K562 (cell line): Measurements from ENCODE around the gene ENTPD3. TPM values are rescaled to one million over a fixed set of nuclear protein-coding genes. Genes with fewer than 3 reads are reported as not detected.

ENCODE experiments used
- CTBP1 ChIP-seq: fragments of 450-650 bp; IDR thresholded peaks from 2 replicates; pipeline ENCODE4 v1.6.1; 2016; ENCODE audit warnings: borderline replicate concordance
- ELF2 ChIP-seq: fragments of 250-450 bp; sonication (Bioruptor Pico); IDR thresholded peaks from 2 replicates; pipeline ENCODE4 v1.5.0; 2021; ENCODE audit warnings: mild to moderate bottlenecking
- FOSL1 ChIP-seq: fragments of 200-800 bp; sonication (Bioruptor generic); conservative IDR thresholded peaks from 2 replicates; pipeline ENCODE4 v1.6.1; 2016; ENCODE audit warnings: missing genetic modification characterization, missing compliant biosample characterization
- KDM1A ChIP-seq, 2 experiments: fragments of 450-650 bp; IDR thresholded peaks; 2 replicates each; pipeline ENCODE4 v1.6.1; 2016; ENCODE audit warnings: mild to moderate bottlenecking in 2 of 2
- MAFG ChIP-seq: fragments of 450-650 bp; conservative IDR thresholded peaks from 2 replicates; pipeline ENCODE4 v1.6.1; 2016; ENCODE audit warnings: missing genetic modification characterization, missing compliant biosample characterization
- NFIC ChIP-seq: fragments of 450-650 bp; IDR thresholded peaks from 2 replicates; pipeline ENCODE4 v1.6.1; 2017; ENCODE audit warnings: mild to moderate bottlenecking, inconsistent platforms
- NR2C1 ChIP-seq, 2 experiments: fragments of 450-650 bp; IDR thresholded peaks; 2 replicates each; pipeline ENCODE4 v1.6.1; 2017; ENCODE audit warnings: mild to moderate bottlenecking in 2 of 2, antibody characterized with exemption in 1 of 2, inconsistent platforms in 1 of 2, missing compliant biosample characterization in 1 of 2, missing genetic modification characterization in 1 of 2
- NRF1 ChIP-seq, 2 experiments: fragments of 450-650 bp; IDR thresholded peaks in 1 of 2; conservative IDR thresholded peaks in 1 of 2; 2 replicates each; pipeline ENCODE4 v1.6.1; 2014; ENCODE audit warnings: mild to moderate bottlenecking in 2 of 2
- POLR2G ChIP-seq: fragments of 200-400 bp; formaldehyde crosslinking; IDR thresholded peaks from 2 replicates; pipeline ENCODE4 v1.6.1; 2017; ENCODE audit warnings: low read depth, mild to moderate bottlenecking, antibody characterized with exemption, low read length, moderate library complexity
- SPI1 ChIP-seq: IDR thresholded peaks from 2 replicates; pipeline ENCODE4 v1.6.1; 2011; ENCODE audit warnings: low read depth, low read length, control low read depth, borderline replicate concordance
- SRSF3 ChIP-seq: fragments of 200-400 bp; formaldehyde crosslinking; IDR thresholded peaks from 2 replicates; pipeline ENCODE4 v1.6.1; 2016; ENCODE audit warnings: mild to moderate bottlenecking, low read length, moderate library complexity; ENCODE audit not compliant: insufficient read depth
- UBTF ChIP-seq, 2 experiments: IDR thresholded peaks; 2 replicates each; pipeline ENCODE4 v1.6.1; 2012; ENCODE audit warnings: improper control_type of control experiment in 2 of 2, low read depth in 2 of 2, low read length in 2 of 2, borderline replicate concordance in 1 of 2
- ZC3H11A ChIP-seq: IDR thresholded peaks from 2 replicates; pipeline ENCODE4 v1.6.1; 2012; ENCODE audit warnings: low read depth, low read length, improper control_type of control experiment
- polyA plus RNA-seq, 8 experiments: library from polyadenylated mRNA; depleted of rRNA in 4 of 8; stranded (reverse) in 5 of 8; unstranded in 3 of 8; fragments of >200 nt; fragmentation: Nextera tagmentation in 2 of 8; fragmentation: Illumina TruSeq in 1 of 8; extraction: Ambion mirVana in 2 of 8; extraction: Trizol in 1 of 8; gene quantifications; 2 replicates each; pipeline versions ENCODE4 v1.2.1 to v1.2.3, GENCODE V29; 2011 to 2014; ENCODE audit warnings: inconsistent platforms in 1 of 8, missing spikeins in 1 of 8
- total RNA-seq, 7 experiments: library from RNA; depleted of rRNA in 6 of 7; stranded (reverse); fragments of >200 nt in 6 of 7; fragmentation: Illumina TruSeq in 2 of 7; extraction: Trizol in 2 of 7; gene quantifications; 2 replicates each; pipeline versions ENCODE4 v1.2.1 to v1.2.3, GENCODE V29; 2011 to 2021; ENCODE audit warnings: low replicate concordance in 1 of 7
- TF ChIP-seq, protein P1 (sequence below): fragments of 450-650 bp; IDR thresholded peaks from 2 replicates; pipeline ENCODE4 v1.6.1; 2016; ENCODE audit warnings: borderline replicate concordance
- TF ChIP-seq, protein P2 (sequence below): fragments of 450-650 bp; IDR thresholded peaks from 2 replicates; pipeline ENCODE4 v1.6.1; 2017; ENCODE audit warnings: antibody characterized with exemption, mild to moderate bottlenecking
- TF ChIP-seq, protein P3 (sequence below): sonication (generic); formaldehyde crosslinking; IDR thresholded peaks from 2 replicates; pipeline ENCODE4 v1.8.0; 2022; ENCODE audit warnings: mild to moderate bottlenecking, missing genetic modification reagents

The ENTPD3 gene
- total and polyA plus RNA-seq, 9 of the 15 experiments (the other 6 are each of a cell fraction or from before 2014, with no cell fraction given): 0.23 to 2.1 (median 0.58) TPM

- TF ChIP-seq, protein P1, sequence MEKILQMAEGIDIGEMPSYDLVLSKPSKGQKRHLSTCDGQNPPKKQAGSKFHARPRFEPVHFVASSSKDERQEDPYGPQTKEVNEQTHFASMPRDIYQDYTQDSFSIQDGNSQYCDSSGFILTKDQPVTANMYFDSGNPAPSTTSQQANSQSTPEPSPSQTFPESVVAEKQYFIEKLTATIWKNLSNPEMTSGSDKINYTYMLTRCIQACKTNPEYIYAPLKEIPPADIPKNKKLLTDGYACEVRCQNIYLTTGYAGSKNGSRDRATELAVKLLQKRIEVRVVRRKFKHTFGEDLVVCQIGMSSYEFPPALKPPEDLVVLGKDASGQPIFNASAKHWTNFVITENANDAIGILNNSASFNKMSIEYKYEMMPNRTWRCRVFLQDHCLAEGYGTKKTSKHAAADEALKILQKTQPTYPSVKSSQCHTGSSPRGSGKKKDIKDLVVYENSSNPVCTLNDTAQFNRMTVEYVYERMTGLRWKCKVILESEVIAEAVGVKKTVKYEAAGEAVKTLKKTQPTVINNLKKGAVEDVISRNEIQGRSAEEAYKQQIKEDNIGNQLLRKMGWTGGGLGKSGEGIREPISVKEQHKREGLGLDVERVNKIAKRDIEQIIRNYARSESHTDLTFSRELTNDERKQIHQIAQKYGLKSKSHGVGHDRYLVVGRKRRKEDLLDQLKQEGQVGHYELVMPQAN: peak; percentile 54; the same call in 1 of the 2 replicates
- TF ChIP-seq POLR2G (peak; percentile 92), SRSF3 (no peak), KDM1A (IDR thresholded peaks at IDR 0.05) (no peak), NFIC (peak; percentile 29; the same call in 1 of the 2 replicates), MAFG (tag) (no peak), UBTF (IDR thresholded peaks at IDR 0.05; ENCODE audit: borderline replicate concordance in 1 of 2, low read depth in 2 of 2, low read length in 2 of 2) (peak in 1 of 2 experiments; percentile 54; a peak in 2 of 4 replicates), SPI1 (0 out of 2 replicates have a peak, but pooled peaks have one; percentile 2), ELF2 (CRISPR knock-in tag) (peak; percentile 88), NR2C1 (IDR thresholded peaks at IDR 0.05) (peak; percentile 76), NR2C1 (tag; IDR thresholded peaks at IDR 0.05) (peak; percentile 82), FOSL1 (tag) (0 out of 2 replicates have a peak, but pooled peaks have one; percentile 27), CTBP1 (peak; percentile 55; the same call in 1 of the 2 replicates), ZC3H11A (peak; percentile 49; the same call in 1 of the 2 replicates), NRF1 (conservative IDR thresholded peaks at IDR 0.05 in 1 of 2, IDR thresholded peaks at IDR 0.05 in 1 of 2) (peak; percentile 20 to 22; a peak in 1 of 4 replicates)
- TF ChIP-seq, protein P2, sequence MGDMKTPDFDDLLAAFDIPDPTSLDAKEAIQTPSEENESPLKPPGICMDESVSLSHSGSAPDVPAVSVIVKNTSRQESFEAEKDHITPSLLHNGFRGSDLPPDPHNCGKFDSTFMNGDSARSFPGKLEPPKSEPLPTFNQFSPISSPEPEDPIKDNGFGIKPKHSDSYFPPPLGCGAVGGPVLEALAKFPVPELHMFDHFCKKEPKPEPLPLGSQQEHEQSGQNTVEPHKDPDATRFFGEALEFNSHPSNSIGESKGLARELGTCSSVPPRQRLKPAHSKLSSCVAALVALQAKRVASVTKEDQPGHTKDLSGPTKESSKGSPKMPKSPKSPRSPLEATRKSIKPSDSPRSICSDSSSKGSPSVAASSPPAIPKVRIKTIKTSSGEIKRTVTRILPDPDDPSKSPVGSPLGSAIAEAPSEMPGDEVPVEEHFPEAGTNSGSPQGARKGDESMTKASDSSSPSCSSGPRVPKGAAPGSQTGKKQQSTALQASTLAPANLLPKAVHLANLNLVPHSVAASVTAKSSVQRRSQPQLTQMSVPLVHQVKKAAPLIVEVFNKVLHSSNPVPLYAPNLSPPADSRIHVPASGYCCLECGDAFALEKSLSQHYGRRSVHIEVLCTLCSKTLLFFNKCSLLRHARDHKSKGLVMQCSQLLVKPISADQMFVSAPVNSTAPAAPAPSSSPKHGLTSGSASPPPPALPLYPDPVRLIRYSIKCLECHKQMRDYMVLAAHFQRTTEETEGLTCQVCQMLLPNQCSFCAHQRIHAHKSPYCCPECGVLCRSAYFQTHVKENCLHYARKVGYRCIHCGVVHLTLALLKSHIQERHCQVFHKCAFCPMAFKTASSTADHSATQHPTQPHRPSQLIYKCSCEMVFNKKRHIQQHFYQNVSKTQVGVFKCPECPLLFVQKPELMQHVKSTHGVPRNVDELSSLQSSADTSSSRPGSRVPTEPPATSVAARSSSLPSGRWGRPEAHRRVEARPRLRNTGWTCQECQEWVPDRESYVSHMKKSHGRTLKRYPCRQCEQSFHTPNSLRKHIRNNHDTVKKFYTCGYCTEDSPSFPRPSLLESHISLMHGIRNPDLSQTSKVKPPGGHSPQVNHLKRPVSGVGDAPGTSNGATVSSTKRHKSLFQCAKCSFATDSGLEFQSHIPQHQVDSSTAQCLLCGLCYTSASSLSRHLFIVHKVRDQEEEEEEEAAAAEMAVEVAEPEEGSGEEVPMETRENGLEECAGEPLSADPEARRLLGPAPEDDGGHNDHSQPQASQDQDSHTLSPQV: no peak
- TF ChIP-seq, protein P3, sequence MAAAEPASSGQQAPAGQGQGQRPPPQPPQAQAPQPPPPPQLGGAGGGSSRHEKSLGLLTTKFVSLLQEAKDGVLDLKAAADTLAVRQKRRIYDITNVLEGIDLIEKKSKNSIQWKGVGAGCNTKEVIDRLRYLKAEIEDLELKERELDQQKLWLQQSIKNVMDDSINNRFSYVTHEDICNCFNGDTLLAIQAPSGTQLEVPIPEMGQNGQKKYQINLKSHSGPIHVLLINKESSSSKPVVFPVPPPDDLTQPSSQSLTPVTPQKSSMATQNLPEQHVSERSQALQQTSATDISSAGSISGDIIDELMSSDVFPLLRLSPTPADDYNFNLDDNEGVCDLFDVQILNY (CRISPR knock-in tag): no peak
These were observed 89.8 kb downstream of the ENTPD3 start, which contains the start of gene ZNF619 (continued) for GRCh38 chr3:40476478-40477470.
